BLaER1 treated with 17β-estradiol and CSF1 and Interleukin-3, amounts not matched to agents 10 nM and 100 nM (cell line): Measurements from ENCODE around the gene PCDHB1.
A peak's percentile ranks its signal among the peaks of the same experiment; 100 is the strongest.
"Not testable (repeated sequence)": the region's sequence is repeated elsewhere in the genome, so short reads cannot be mapped to it uniquely, and the experiment has no call there.

Experiments
- H3K27ac ChIP-seq, 11 experiments: shearing (Covaris generic); formaldehyde crosslinking; 2 replicates each; pipeline ENCODE4 v1.8.1; 2022
- H3K27me3 ChIP-seq, 11 experiments: shearing (Covaris generic); formaldehyde crosslinking; 2 replicates each; pipeline ENCODE4 v1.8.1; 2022
- H3K36me3 ChIP-seq, 11 experiments: shearing (Covaris generic); formaldehyde crosslinking; 2 replicates each; pipeline ENCODE4 v1.8.1; 2022
- H3K4me1 ChIP-seq, 10 experiments: shearing (Covaris generic); formaldehyde crosslinking; 2 replicates each; pipeline ENCODE4 v1.8.1; 2022
- H3K4me2 ChIP-seq, 11 experiments: shearing (Covaris generic); formaldehyde crosslinking; 2 replicates each; pipeline ENCODE4 v1.8.1; 2022
- H3K4me3 ChIP-seq, 10 experiments: shearing (Covaris generic); formaldehyde crosslinking; 2 replicates each; pipeline ENCODE4 v1.8.1; 2022
- H3K9ac ChIP-seq, 11 experiments: shearing (Covaris generic); formaldehyde crosslinking; 2 replicates each; pipeline ENCODE4 v1.8.1; 2022
- H3K9me3 ChIP-seq, 11 experiments: shearing (Covaris generic); formaldehyde crosslinking; replicated peaks in 1 of 11; 2 replicates each; pipeline ENCODE4 v1.8.1; 2022
- H4K20me1 ChIP-seq, 11 experiments: shearing (Covaris generic); formaldehyde crosslinking; 2 replicates each; pipeline ENCODE4 v1.8.1; 2022
- Cebpa-rat ChIP-seq, 11 experiments: shearing (Covaris generic); IDR thresholded peaks; 2 replicates each; pipeline ENCODE4 v1.8.1; 2022

Gene PCDHB1

DNA sequence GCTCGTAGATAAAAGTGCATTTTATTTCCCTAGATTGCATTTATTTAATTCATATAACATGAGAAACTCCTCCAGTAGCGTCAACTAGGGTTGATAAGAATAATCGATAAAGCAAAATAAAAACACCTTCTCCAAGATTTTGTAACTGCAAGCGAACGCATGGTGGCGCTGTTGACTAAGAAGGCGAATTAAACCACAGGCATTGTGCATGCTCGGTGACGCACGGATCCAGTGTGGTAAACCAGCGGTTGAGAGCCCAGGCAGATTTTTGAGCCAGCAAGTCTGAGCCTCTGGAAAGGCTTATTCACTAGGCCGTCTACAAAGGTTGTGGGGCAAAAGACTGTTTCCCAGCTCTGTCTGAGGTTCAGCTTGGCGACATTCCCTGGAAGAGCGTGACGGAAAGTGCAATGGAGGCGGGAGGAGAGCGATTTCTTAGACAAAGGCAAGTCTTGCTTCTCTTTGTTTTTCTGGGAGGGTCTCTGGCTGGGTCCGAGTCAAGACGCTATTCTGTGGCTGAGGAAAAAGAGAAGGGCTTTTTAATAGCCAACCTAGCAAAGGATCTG, 49.1 kb downstream of the PCDHB1 start, which contains the start of gene PCDHB3:
PCDHB3 (plus strand) TSS at position 231 of the 563 bp plus-strand sequence; CDS start at position 408, 177 bp downstream.
- H3K36me3 ChIP-seq = no peaks in the 10 kb centered on the region
- H3K27ac ChIP-seq = no peak within 1 kb of the TSS
- H4K20me1 ChIP-seq = no peaks in the 10 kb centered on the region
- no peak for TF ChIP-seq Cebpa-rat (IDR thresholded peaks at IDR 0.05)
- no peaks in the 10 kb centered on the region for H3K27me3 ChIP-seq
- no peak within 1 kb of the TSS for H3K4me2 ChIP-seq
- H3K4me3 ChIP-seq = peak within 1 kb of the TSS in 1 of 10 experiments; percentile 24; a peak in 1 of 20 replicates
- H3K4me1 ChIP-seq = no peaks in the 10 kb centered on the region
- peaks cover 27 to 46% (median 35%) of the 10 kb centered on the region in 11 experiments; a peak in 21 of 22 replicates for H3K9me3 ChIP-seq
- H3K9ac ChIP-seq = no peak within 1 kb of the TSS

DNA sequence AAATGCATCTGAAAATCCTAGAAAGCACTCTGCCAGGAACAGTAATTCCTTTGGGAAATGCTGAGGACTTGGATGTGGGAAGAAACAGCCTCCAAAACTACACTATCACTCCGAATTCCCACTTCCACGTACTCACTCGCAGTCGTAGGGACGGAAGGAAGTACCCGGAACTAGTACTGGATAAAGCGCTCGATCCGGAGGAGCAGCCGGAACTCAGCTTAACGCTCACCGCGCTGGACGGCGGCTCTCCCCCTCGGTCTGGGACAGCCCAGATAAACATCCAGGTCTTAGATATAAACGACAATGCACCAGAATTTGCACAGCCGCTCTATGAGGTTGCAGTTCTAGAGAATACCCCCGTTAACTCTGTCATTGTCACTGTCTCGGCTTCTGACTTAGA, 49.9 kb downstream of the PCDHB1 start:
- Histone ChIP-seq H4K20me1 (no peaks in the 10 kb centered on the region), H3K9ac (no peak overlapping the region), H3K4me1 (no peaks in the 10 kb centered on the region), H3K36me3 (no peaks in the 10 kb centered on the region), H3K27me3 (no peaks in the 10 kb centered on the region), H3K4me3 (no peak overlapping the region), H3K9me3 (peaks cover 21 to 39% (median 27%) of the 10 kb centered on the region in 11 experiments; a peak in 21 of 22 replicates), H3K4me2 (no peak overlapping the region), H3K27ac (no peak overlapping the region)
- TF ChIP-seq Cebpa-rat (IDR thresholded peaks at IDR 0.05) = no peak

DNA sequence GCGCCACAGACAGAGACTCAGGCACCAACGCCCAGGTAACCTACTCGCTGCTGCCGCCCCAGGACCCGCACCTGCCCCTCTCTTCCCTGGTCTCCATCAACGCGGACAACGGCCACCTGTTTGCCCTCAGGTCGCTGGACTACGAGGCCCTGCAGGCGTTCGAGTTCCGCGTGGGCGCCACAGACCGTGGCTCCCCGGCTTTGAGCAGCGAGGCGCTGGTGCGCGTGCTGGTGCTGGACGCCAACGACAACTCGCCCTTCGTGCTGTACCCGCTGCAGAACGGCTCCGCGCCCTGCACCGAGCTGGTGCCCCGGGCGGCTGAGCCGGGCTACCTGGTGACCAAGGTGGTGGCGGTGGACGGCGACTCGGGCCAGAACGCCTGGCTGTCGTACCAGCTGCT, 50.9 kb downstream of the PCDHB1 start:
- H3K9ac ChIP-seq, H3K27ac ChIP-seq, H3K36me3 ChIP-seq, H3K4me2 ChIP-seq, H3K4me3 ChIP-seq, H4K20me1 ChIP-seq, H3K4me1 ChIP-seq, H3K27me3 ChIP-seq: not testable (repeated sequence)
- H3K9me3 ChIP-seq = peaks cover 21 to 34% (median 27%) of the 10 kb centered on the region in 11 experiments; a peak in 21 of 22 replicates

DNA sequence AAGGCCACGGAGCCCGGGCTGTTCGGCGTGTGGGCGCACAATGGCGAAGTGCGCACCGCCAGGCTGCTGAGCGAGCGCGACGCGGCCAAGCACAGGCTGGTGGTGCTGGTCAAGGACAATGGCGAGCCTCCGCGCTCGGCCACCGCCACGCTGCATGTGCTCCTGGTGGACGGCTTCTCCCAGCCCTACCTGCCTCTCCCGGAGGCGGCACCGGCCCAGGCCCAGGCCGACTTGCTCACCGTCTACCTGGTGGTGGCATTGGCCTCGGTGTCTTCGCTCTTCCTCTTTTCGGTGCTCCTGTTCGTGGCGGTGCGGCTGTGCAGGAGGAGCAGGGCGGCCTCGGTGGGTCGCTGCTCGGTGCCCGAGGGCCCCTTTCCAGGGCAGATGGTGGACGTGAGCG, 51.3 kb downstream of the PCDHB1 start:
- not testable (repeated sequence) for H3K9ac ChIP-seq, H3K36me3 ChIP-seq

DNA sequence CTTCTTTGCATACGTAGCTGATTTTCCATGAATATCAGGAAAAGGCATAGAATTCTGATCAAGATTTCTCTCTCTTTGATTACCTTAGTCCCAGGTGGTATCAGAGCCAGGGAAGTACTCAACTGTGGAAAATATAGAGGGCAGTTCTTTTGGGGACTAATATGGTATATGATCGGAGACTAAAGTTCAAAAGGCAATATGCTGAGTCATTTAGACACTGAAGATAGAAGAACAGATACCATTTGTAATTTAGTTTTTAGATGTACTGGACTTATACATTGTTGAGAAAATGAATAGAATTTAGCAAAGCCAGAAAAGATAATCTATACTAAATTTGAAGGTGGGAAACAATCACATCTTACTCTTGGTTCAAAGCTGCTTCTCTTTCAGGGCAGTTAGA, 54.2 kb downstream of the PCDHB1 start:
- no peak for TF ChIP-seq Cebpa-rat (IDR thresholded peaks at IDR 0.05)
- H3K4me2 ChIP-seq = no peak overlapping the region
- no peak overlapping the region for H3K9ac ChIP-seq
- peaks cover 19 to 29% (median 22%) of the 10 kb centered on the region in 11 experiments; a peak in 21 of 22 replicates for H3K9me3 ChIP-seq
- no peaks in the 10 kb centered on the region for H3K36me3 ChIP-seq
- H3K27ac ChIP-seq = no peak overlapping the region
- no peaks in the 10 kb centered on the region for H3K4me1 ChIP-seq
- H3K27me3 ChIP-seq = no peaks in the 10 kb centered on the region
- no peaks in the 10 kb centered on the region for H4K20me1 ChIP-seq
- no peak overlapping the region for H3K4me3 ChIP-seq

More for the DNA sequence above, 51.3 kb downstream of the PCDHB1 start:
- H3K9me3 ChIP-seq = peaks cover 21 to 34% (median 27%) of the 10 kb centered on the region in 11 experiments; a peak in 21 of 22 replicates
- not testable (repeated sequence) for H3K27ac ChIP-seq, H3K4me2 ChIP-seq, H3K4me1 ChIP-seq, H4K20me1 ChIP-seq, H3K4me3 ChIP-seq, H3K27me3 ChIP-seq
